TTC549 (cell line): Measurements from ENCODE around the gene EGFL7.

Source experiments
- FAIRE-seq: peaks from 2 replicates; lab custom pipeline; 2012; peaks lifted over from hg19 to GRCh38; lab: Jason Lieb, UNC

EGFL7 gene

GRCh38 chr9:136719195-136719880, 56.6 kb downstream of the EGFL7 start:
- no peak for FAIRE-seq

GRCh38 chr9:136720251-136720897, 57.7 kb downstream of the EGFL7 start:
- no peak for FAIRE-seq

- no peak for FAIRE-seq
Observed at GRCh38 chr9:136720898-136721338, 58.2 kb downstream of the EGFL7 start.

GRCh38 chr9:136721339-136722092, 58.8 kb downstream of the EGFL7 start:
- no peak for FAIRE-seq
